ENCODE data around the gene NTF3. TPM values are rescaled to one million over a fixed set of nuclear protein-coding genes. Genes with fewer than 3 reads are reported as not detected.

Gene NTF3
- total RNA-seq, 2 experiments from 2014 or later: not detected

DNA sequence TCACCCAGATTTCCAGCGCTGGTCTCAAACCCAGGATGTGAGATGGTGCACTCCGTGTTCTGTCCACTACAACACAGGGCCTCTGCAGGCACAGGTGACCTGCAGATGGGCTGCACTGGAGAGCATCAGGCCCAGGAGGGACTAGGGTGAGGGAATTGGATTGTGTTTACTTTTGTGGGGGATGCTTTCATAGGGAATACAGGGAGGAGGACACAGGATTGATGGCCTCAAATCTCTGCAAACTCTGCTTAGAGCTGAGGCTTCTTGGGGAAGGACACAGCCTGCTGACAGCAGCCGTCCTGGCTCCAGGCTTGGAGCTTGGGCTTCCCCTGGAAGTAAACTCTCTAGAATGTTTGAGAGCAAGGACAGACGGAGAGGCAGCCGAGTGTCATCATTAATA lies 57.1 kb downstream of the NTF3 start:
- TF ChIP-seq, protein P1, sequence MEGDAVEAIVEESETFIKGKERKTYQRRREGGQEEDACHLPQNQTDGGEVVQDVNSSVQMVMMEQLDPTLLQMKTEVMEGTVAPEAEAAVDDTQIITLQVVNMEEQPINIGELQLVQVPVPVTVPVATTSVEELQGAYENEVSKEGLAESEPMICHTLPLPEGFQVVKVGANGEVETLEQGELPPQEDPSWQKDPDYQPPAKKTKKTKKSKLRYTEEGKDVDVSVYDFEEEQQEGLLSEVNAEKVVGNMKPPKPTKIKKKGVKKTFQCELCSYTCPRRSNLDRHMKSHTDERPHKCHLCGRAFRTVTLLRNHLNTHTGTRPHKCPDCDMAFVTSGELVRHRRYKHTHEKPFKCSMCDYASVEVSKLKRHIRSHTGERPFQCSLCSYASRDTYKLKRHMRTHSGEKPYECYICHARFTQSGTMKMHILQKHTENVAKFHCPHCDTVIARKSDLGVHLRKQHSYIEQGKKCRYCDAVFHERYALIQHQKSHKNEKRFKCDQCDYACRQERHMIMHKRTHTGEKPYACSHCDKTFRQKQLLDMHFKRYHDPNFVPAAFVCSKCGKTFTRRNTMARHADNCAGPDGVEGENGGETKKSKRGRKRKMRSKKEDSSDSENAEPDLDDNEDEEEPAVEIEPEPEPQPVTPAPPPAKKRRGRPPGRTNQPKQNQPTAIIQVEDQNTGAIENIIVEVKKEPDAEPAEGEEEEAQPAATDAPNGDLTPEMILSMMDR (IDR thresholded peaks at IDR 0.05): no peak
- no peak for DNase-seq
- H3K27me3 ChIP-seq (ENCODE audit: control insufficient read depth in 1 of 2, insufficient read depth in 2 of 2, low read length in 2 of 2): no peaks in the 10 kb centered on the region
- CTCF ChIA-PET: no interaction called here
- no peaks in the 10 kb centered on the region for H3K4me1 ChIP-seq (ENCODE audit: insufficient read depth, low read length)
- Mint-ChIP-seq H3K4me3 (no peak overlapping the region), H3K36me3 (ENCODE audit: low read depth) (no peaks in the 10 kb centered on the region), H3K27ac (no peak overlapping the region), H3K27me3 (peaks cover 8% of the 10 kb centered on the region), H3K4me1 (ENCODE audit: low read depth) (no peaks in the 10 kb centered on the region), H3K9me3 (no peaks in the 10 kb centered on the region)
- H3K27ac ChIP-seq (ENCODE audit: low read depth in 1 of 2, low read length in 2 of 2): no peak overlapping the region
- H3K4me3 ChIP-seq (ENCODE audit: low read length): no peak overlapping the region
- no peaks in the 10 kb centered on the region for H3K36me3 ChIP-seq (ENCODE audit: insufficient read depth, low read length)
- H3K9me3 ChIP-seq (ENCODE audit: control insufficient read depth in 1 of 2, insufficient read depth in 1 of 2, low read length in 2 of 2): no peaks in the 10 kb centered on the region
- POLR2A ChIA-PET: no interaction called here
- intact Hi-C loops (cut with DNase I, micrococcal nuclease): no loop called here
- ATAC-seq (ENCODE audit: poor library complexity): no peak

DNA sequence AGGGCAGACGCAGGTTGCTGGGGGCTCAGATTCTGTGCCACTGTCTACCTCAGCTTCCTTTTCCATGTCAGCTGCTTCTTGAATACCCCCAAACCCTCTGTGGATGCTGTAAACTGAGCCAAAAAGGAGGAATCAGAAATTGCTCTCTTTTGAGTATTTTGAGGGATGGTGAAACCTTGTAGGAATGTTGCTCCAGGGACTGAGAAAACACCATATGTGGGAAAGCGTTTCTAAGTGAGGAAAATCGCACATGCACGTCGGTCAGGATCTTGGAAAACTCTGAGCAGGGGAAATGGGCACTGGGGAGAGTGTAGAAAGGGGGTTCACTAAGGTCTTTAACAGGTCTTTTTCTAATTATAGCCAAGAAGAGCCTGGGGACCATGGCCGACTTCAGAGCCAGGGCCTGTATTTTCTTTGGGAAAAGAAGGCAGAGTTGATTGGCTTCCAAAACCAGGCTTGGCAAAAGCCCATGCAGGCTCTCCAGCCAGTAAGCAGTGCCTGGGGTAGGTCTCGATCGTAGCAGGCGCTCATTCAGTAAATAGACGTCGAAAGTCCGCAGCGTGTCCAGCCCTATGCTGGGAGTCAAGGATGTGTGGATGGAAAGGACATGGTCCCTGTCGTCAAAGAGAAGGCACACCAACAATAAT lies 58.0 kb downstream of the NTF3 start:
- TF ChIP-seq, protein P1 (IDR thresholded peaks at IDR 0.05): no peak
- no peak for DNase-seq
- H3K36me3 ChIP-seq (ENCODE audit: insufficient read depth, low read length): no peaks in the 10 kb centered on the region
- POLR2A ChIA-PET: no interaction called here
- no peaks in the 10 kb centered on the region for H3K27me3 ChIP-seq (ENCODE audit: control insufficient read depth in 1 of 2, insufficient read depth in 2 of 2, low read length in 2 of 2)
- Mint-ChIP-seq H3K27me3 (peaks cover 8% of the 10 kb centered on the region), H3K27ac (no peak overlapping the region), H3K9me3 (no peaks in the 10 kb centered on the region), H3K4me3 (no peak overlapping the region), H3K36me3 (ENCODE audit: low read depth) (no peaks in the 10 kb centered on the region), H3K4me1 (ENCODE audit: low read depth) (no peaks in the 10 kb centered on the region)
- intact Hi-C loops (cut with DNase I, micrococcal nuclease): no loop called here
- H3K9me3 ChIP-seq (ENCODE audit: control insufficient read depth in 1 of 2, insufficient read depth in 1 of 2, low read length in 2 of 2): no peaks in the 10 kb centered on the region
- CTCF ChIA-PET: no interaction called here
- no peak overlapping the region for H3K4me3 ChIP-seq (ENCODE audit: low read length)
- H3K4me1 ChIP-seq (ENCODE audit: insufficient read depth, low read length): no peaks in the 10 kb centered on the region
- ATAC-seq (ENCODE audit: poor library complexity): no peak
- no peak overlapping the region for H3K27ac ChIP-seq (ENCODE audit: low read depth in 1 of 2, low read length in 2 of 2)

DNA sequence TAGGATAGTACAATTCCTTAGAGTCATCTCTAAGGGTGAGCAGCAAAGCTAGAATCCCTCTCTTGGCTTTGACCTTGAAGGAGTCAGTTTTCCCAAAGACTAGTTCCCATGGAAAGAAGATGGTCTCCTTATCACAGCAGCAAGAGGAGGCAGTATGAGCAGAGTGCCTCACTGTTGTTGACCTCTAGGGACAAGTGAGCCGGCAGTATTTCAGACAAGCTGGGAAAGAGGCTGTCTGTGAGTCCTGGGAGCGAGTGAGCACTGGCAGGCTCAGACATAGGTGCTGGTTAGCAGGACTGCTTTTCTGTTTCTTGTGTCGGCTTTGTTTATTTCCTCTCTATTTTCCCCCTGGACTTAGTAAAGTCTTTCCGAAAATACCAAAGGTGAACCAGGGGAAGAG lies 60.7 kb downstream of the NTF3 start:
- H3K9me3 Mint-ChIP-seq: no peaks in the 10 kb centered on the region
- CTCF ChIA-PET: no interaction called here
- TF ChIP-seq, protein P1 (IDR thresholded peaks at IDR 0.05): no peak
- no peak overlapping the region for H3K4me3 ChIP-seq (ENCODE audit: low read length)
- ATAC-seq (ENCODE audit: poor library complexity) (no peak), DNase-seq (no peak)
- intact Hi-C loops (cut with DNase I, micrococcal nuclease): no loop called here
- H3K27ac ChIP-seq (ENCODE audit: low read depth in 1 of 2, low read length in 2 of 2): no peak overlapping the region
- no peaks in the 10 kb centered on the region for H3K36me3 ChIP-seq (ENCODE audit: insufficient read depth, low read length)
- no peaks in the 10 kb centered on the region for H3K27me3 ChIP-seq (ENCODE audit: control insufficient read depth in 1 of 2, insufficient read depth in 2 of 2, low read length in 2 of 2)
- no peaks in the 10 kb centered on the region for H3K36me3 Mint-ChIP-seq (ENCODE audit: low read depth)
- no peak overlapping the region for H3K4me3 Mint-ChIP-seq
- no peak overlapping the region for H3K27ac Mint-ChIP-seq
- H3K27me3 Mint-ChIP-seq: peaks cover 8% of the 10 kb centered on the region
- H3K4me1 Mint-ChIP-seq (ENCODE audit: low read depth): no peaks in the 10 kb centered on the region
- H3K9me3 ChIP-seq (ENCODE audit: control insufficient read depth in 1 of 2, insufficient read depth in 1 of 2, low read length in 2 of 2): no peaks in the 10 kb centered on the region
- no peaks in the 10 kb centered on the region for H3K4me1 ChIP-seq (ENCODE audit: insufficient read depth, low read length)
- POLR2A ChIA-PET: no interaction called here
